CD4-positive, alpha-beta T cell treated with Interleukin-4 for 4 hours (primary cell): Measurements from ENCODE around the gene INTS2.
"Not testable (repeated sequence)": the region's sequence is repeated elsewhere in the genome, so short reads cannot be mapped to it uniquely, and the experiment has no call there.

ENCODE experiments used
- DNase-seq: peaks from one replicate; pipeline ENCODE4 v3.0.0-alpha.2; 2020

Gene INTS2

DNA sequence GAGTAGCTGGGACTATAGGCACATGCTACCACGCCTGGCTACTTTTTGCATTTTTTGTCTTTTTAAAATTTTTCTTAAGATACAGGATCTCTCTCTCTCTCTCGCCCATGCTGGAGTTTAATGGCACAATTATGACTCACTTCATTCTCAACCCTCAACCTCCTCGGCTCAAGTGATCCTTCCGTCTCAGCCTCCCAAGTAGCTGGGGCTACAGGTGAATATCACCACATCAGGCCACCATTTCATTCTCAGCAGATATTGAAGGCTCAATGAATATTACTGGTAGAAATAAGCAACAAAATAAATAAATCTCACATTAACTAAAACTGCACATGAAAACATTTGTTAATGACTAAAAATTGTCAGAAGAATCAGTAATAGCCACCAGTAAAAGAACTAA lies 106.1 kb downstream of the INTS2 start:
- no peak for DNase-seq

DNA sequence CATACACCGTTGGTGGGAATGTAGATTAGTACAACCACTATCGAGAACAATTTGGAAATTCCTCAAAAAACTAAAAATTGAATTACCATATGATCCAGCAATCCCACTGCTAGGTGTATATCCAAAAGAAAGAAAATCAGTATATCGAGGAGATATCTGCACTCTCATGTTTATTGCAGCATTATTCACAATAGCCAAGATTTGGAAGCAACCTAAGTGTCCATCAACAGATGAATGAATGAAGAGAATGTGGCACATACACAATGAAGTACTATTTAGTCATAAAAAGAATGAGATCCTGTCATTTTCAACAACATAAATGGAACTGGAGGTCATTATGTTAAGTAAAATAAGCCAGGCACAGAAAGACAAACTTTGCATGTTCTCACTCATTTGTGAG lies 108.5 kb downstream of the INTS2 start:
- DNase-seq: not testable (repeated sequence)

DNA sequence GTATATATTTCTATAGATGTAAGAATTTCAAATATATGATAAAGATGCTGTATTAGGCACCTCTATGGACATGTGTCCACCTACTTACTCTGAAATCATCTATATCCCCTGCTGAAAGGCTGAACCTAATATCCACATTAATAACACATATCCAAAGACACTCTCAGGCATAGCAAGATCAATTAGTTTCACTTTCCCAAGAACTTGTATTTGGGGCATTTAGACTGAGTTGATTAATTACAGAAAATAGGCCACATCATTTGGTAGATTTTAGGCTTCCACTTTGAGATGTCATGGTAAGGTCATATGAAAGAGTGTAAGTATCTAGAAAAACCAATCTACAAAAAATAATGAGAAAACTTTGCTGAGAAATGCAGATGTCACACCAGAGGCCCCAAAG lies 109.6 kb downstream of the INTS2 start:
- DNase-seq: no peak

DNA sequence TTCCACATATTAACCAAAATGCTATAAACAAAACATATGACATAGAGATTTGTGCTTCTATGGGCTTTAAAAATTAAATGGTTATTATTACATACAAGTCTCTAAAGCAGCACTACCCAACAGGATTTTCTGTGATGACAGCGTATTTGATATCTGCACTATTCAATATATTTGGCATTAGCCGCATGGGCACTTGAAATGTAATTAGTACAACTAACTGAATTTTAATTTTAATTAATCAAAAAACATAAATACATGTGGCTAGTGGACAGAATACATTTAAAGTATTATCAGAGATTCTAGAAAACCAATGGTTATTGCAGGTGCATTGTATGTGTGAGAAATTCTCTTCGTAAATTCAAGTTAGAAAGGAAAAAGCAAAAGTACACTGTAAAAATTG lies 110.3 kb downstream of the INTS2 start:
- DNase-seq: no peak

DNA sequence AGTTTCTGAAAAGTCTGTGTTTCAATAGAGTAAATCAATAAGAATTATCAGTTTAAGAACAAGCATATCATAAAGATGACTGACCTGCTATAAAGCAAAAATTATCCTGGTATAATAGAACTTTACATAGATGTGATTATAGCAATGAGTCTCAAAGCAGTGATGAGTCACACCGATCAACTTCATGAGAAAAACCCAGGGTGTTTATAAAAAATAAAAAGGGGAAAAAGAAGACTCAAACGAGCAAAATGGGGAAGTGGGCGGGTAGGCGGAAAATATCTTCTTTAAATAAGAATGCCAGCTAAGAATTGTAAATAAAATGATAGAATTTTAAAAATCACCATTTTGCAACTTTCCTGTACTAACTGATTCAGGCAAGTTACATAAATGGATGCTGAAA lies 111.2 kb downstream of the INTS2 start:
- peak; percentile 9 for DNase-seq

DNA sequence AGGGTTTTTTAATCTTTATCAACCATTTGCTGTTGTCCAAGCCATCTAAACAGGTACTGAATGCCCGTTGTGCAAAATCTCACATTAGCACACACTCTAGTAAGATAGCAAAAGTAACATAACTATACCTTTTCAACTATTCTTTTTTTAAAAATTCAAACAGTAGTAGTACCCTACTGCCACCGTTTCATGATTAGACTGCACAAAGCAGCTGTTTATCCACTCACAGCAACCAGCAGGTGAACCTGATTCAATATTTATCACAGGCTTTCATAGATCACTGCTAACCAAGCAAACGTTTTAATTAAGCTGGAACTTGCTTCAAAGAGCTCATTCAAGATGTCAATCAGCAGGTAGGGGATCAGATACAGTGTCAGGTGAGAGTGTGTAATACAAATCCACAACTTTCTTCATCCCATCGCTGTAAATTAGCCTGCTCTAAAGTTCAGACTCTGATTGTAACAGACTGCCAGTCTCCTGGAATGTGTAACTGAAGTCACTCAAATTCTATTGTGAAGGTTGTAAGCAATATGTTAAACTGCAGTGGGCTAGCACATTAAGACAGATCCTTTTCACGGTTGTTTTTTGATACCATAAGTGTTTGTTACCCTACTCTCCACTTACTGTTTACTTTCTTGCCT lies 111.8 kb downstream of the INTS2 start:
- no peak for DNase-seq
